Activated gamma-delta T cell treated with Interleukin-2 at 50 U/mL for 16 hours (primary cell): ENCODE data around the gene ARVCF.

Experiments used
- DNase-seq: peaks from one replicate; pipeline ENCODE4 v3.0.0-alpha.2; 2020

The ARVCF gene, protein sequence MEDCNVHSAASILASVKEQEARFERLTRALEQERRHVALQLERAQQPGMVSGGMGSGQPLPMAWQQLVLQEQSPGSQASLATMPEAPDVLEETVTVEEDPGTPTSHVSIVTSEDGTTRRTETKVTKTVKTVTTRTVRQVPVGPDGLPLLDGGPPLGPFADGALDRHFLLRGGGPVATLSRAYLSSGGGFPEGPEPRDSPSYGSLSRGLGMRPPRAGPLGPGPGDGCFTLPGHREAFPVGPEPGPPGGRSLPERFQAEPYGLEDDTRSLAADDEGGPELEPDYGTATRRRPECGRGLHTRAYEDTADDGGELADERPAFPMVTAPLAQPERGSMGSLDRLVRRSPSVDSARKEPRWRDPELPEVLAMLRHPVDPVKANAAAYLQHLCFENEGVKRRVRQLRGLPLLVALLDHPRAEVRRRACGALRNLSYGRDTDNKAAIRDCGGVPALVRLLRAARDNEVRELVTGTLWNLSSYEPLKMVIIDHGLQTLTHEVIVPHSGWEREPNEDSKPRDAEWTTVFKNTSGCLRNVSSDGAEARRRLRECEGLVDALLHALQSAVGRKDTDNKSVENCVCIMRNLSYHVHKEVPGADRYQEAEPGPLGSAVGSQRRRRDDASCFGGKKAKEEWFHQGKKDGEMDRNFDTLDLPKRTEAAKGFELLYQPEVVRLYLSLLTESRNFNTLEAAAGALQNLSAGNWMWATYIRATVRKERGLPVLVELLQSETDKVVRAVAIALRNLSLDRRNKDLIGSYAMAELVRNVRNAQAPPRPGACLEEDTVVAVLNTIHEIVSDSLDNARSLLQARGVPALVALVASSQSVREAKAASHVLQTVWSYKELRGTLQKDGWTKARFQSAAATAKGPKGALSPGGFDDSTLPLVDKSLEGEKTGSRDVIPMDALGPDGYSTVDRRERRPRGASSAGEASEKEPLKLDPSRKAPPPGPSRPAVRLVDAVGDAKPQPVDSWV

DNA sequence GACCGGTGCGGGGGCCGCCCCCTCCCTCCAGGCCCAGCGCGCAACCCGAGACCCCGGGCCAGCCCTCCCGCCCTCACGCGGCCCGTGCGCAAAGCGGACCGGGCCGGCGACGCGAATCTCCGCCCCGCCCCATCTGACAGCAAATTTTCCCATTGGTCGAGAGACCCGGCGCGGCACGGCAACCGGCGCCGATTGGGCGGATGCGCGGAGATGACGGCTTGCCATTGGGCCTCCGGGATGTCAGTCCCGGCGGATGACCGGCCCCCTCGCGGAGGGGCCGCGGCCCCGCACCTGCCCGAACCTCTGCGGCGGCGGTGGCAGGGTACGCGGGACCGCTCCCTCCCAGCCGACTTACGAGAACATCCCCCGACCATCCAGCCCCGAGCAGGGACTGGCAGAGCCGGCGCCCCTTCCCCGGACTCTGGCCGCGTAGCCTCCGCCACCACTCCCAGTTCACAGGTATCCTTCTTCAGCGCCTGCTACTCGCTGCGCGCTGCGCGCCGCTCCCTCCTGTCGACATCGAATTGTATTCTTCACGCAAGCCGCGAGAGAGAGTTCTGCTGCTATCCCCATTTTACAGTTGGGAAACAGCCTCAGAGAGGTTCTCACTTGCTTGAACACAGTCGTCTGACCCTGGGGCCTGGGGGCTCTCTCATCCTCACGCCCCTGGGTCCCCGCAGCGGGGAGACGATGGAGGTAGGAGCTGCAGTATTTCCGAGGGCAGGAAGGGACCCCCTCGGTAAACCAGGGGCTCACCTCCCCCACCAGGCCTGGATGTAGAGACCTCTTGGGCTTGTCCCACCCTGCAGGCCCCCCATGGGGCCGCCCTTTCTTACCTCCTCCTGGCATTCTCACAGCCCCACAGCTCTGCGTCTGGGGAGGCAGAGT lies at the start of gene ARVCF:
Gene ARVCF, minus strand, starts transcription at position 90 of the 888 bp plus-strand sequence. CDS start 26,029 bp downstream, outside the sequence.
- DNase-seq: peak; percentile 90

- DNase-seq: no peak
Measured at GRCh38 chr22:20065896-20066616, 49.4 kb upstream of the ARVCF start.

GRCh38 chr22:20064545-20065262 lies 48.1 kb upstream of the ARVCF start:
- DNase-seq: no peak

DNA sequence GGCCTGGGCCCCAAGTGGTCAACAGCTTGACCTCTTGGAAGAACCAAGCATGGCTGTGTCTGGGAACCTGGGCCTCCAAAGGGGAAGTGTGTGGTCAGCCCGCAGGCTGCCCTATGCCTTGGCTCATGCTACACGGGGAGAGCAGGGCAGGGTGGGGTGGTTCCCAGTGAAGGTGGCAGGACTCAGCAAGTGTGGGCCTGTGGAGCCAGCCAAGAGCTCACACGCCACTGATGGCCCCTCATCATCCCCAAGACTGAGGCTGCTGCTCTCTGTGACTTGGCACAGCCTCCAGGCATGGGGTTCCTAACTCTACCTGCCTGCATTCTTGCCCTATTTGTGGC lies 47.5 kb upstream of the ARVCF start:
- no peak for DNase-seq

DNA sequence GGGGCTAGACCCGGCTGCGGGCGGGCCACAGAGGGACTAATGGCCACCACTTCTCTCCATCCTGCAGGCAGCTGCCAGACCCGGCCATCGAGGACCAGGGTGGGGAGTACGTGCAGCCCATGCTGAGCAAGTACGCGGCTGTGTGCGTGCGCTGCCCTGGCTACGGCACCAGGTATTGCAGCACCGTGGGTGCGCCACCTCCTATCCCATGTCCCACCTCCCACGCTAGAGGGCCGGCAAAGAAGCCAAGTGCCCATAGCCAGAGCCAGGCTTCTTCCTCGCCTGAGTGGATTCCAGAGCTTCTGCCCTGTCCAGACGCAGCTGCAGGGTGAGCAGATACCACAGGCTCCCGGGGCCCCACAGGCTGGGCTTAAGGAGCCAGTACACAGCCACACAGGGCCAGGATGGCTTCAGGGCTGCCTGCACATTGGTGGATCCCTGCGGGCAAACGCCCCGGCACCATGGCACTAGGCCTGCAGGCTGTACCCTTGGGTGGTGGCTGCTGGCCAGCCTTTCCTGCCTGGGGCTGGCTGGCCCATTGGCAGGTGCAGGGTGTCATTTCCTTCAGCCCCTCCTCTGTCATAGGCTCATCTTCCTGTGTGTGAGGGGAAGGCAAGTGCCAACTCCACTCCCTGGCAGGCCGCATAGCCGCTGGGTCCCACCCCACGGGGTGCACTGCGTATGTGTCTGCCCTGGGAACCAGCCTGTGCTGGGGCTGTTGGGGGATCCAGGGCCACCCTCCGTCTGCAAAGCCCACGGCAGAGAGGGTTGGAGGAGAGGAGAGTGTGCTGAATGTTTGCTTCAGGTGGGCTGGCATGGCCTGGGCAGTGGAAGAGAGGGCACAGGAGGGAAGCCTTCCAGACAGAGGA lies 46.9 kb upstream of the ARVCF start:
- DNase-seq: no peak

GRCh38 chr22:20062766-20063083 lies 46.1 kb upstream of the ARVCF start:
- DNase-seq: no peak

DNA sequence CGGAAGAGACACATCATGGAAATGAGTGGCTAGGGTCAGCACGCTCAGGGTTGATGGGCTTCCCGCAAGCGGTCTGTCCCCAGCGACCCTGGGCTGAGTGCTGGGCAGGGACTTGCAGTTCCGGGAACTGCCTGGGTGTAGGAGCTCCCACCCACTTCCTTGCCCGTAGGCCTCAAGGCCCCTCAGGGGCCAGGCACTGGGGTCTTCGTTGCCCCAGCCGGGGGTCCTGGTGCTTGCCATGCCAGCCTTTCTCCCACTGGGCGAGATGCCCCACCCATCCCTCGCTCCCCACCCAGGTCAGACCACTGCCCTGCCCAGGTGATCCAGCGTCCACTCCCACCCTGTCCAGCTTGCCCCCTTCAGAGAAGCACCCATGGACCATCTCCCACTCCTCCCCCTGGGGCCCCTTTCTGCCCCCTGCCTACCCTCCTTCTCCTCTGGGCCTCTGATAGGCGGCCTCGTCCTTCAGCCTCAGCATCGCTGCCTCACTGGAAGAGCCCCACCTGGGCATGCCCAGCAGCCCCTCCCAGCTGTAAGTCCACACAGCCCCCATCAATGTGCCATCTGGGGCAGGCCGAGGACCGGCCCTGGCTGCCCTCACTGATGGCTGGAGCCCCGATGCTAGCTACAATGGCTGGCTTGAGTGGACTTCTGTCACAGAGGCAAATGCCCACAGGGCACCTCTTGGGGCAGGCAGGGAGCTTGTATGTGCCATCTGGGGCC lies 45.6 kb upstream of the ARVCF start:
- no peak for DNase-seq

DNA sequence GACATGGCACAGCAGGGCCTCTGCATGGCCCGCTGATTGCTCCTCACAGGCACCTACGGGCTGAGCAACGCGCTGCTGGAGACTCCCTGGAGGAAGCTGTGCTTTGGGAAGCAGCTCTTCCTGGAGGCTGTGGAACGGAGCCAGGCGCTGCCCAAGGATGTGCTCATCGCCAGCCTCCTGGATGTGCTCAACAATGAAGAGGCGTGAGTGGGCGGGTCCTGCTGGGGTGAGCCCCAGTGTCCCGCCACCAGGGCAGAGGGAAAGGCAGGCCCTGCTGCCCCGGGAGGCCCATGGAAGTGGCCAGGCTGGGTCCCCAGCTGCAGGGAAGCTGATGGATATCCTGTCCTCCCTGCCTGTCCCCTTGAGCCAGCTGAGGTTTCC lies 44.8 kb upstream of the ARVCF start:
- DNase-seq: no peak

DNA sequence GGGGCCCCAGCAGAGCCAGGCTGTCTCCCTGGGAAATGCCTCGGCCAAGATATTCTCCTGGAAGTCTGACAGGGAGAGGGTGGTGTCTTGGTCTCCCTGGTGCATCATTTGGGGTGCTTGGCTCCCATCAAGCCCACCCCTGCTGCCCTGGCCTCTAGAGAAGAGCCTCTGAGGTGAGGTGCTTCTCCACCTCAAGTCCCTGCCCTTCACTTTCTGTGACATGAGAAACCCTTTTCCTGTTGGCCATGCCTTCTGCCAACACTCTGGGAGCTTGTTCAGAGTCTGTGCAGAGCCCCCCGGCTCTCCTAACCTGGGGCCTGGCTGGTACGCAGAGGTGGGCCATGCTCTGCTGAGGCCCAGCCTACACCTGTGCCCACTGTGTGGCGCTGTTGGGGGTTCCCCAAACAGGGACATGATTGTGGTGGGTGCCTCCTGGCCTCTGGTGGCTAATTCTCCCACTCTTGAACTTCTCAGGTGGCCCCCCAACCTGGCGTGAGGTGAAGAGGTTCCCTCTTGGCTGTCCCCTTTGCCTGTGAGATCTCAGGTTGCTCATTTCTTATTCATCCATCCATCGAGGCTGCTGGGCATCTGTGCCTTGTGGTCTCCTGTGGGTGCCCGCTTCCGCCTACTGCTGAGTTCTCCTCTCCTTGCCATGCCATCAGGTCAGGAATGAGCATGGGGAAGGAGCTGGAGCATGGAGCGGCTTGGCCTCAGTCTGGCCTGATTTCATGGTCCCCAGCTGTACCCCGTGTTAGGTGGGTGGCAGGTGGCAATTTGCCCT lies 44.3 kb upstream of the ARVCF start:
- no peak for DNase-seq

- no peak for DNase-seq
Measured at GRCh38 chr22:20058989-20059770, 42.6 kb upstream of the ARVCF start.

DNA sequence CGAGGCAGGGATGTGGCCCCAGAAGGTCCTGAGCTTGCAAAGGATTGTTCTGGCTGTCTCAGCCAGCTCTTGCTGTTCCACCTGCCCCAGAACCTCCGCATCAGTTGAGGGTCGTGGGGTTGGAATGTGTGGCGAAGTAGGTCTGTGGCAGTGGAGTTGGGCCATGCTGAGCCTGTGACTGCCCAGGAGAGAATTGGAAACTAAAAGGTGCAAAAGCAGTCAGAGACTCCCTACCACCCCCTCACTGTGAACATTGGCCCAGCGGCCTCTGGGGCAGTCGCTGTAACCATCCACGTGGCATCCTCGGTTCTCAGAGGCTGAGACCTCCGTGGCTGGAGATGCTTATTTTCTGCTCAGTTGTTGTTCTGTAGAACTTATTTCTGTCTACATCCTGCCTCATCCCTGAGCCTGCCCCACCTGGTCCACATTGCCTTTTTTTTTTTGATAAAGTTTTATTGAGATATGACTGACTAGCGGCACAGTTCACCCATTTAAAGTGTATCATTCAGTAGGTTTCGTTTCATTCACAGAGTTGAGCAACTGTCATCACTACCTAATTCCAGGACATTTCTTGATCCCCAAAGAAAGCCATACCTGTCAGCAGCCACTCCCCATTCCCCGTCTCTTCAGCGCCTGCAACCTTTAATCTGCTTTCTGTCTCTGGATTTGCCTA lies 41.1 kb upstream of the ARVCF start:
- no peak for DNase-seq

- no peak for DNase-seq
Measured at GRCh38 chr22:20056696-20057386, 40.2 kb upstream of the ARVCF start.

DNA sequence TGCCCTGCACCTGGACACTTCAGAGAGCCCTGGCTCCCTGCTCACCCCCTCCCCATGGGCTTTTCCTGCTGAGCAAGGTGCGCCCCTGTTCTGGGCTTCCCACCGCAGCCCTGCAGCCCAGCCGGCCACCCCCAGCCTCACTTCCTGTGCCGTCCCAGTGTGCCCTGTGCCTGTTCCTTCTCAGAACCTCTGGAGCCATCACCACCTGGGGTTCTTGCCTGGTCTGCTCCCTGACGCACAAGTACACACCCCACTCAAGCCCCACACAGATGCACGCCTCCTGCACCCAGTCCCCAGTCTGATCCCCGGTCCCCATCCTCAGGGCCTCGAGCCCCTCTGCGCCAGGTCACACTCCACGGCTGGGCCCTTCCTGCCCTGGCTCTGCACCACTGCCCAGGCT lies 39.5 kb upstream of the ARVCF start:
- DNase-seq: no peak

GRCh38 chr22:20055654-20056053 lies 39.0 kb upstream of the ARVCF start:
- DNase-seq: no peak

GRCh38 chr22:20055144-20055543 lies 38.5 kb upstream of the ARVCF start:
- DNase-seq: no peak

DNA sequence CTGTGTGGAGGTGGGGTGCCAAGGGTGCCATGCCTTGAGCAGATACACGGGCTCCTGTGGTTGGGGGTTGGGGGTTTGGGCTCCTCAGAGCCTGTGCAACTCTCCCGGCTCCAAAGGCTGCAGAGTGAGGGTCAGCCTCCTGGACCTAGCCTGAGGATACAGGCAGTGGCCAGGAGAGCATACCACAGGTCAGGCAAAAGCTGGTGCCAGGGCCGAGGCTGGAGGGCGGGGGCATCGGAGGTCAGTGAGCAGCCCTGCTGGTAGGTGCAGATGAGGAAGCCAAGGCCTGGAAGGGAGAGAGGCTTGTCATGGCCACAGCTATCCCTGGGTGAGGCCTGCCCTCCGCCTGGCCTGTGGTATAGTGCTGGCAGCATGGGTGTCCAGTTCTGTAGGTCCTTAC lies 37.9 kb upstream of the ARVCF start:
- no peak for DNase-seq

DNA sequence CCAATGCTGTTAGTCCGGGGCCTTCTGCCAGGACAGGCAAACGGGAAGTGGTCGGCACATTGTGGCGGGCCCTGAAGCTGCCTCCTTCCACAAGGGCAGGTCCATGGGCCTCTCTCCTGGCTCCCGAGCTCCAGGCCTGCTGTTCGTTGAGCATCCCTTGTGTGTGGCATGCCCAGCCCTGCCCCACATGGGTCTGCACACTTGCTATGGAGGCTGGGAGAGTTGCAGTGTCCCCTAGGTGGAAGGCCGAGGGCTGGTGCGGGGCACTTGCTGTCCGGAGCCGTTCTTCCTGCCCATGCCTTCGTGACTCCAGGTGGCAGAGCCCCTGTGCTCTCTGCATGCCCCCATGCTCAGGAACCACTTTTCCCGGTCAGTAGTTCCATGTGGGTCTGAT lies 37.4 kb upstream of the ARVCF start:
- DNase-seq: no peak
